ENCODE measurements around the gene MAFG.

DNA sequence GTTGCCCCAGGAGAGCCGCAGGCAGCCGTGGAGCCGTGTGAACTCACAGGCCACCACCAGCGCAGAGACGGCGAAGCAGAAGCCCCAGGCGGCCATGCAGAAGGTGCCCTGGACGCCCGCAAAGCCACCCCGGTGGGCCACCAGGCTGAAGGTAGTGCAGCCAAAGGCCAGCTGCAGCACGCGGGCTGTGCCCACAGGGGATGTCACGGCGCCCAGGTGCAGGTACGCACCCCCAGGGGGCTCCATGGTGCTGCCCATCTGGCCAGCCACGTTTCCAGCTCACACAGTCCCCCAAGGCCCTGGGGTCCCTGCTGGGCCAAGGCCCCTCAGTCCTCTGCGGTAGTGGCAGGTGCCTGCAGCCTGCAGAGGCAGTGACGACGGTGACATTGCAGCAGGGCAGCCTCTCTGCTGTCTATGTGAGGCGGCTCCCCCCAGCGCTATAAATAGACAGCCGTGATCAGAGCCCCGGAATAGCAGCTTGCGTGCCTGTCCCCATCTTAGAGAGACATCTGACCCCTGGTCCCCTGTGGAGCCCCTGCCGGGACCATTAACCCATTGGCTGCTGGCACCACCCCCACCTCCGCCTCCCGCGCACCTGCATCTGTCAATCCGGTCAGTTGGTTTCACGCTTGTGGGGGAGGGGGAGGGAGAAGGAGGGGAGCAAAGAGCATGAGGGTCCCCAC lies 14.1 kb upstream of the MAFG start:
- TF ChIP-seq CTCF (IDR thresholded peaks at IDR 0.05) (no peak), POLR2AphosphoS5 (IDR thresholded peaks at IDR 0.05) (no peak), EP300 (IDR thresholded peaks at IDR 0.05) (no peak), POLR2A (IDR thresholded peaks at IDR 0.05) (no peak)

Data from upper lobe of left lung (tissue), 4 donors.